Ascending aorta (tissue), 2 donors: ENCODE results near the gene TWIST2. TPM values are rescaled to one million over a fixed set of nuclear protein-coding genes. Genes with fewer than 3 reads are reported as not detected.

Source experiments
- DNase-seq, 2 donors: peaks; one replicate each; pipeline ENCODE4 v3.0.0-alpha.2; 2019; ENCODE audit warnings: low spot score in 2 of 2
- H3K27ac ChIP-seq, 2 donors: fragments of 200-600 bp; sonication (generic); one replicate each; pipeline ENCODE4 v1.5.1; 2016 to 2017; ENCODE audit warnings: mild to moderate bottlenecking in 1 of 2
- H3K27me3 ChIP-seq: fragments of 200-600 bp; sonication (generic); one replicate; pipeline ENCODE4 v1.5.1; 2017
- H3K36me3 ChIP-seq, 2 donors: fragments of 200-600 bp; sonication (generic); one replicate each; pipeline ENCODE4 v1.5.1; 2016
- H3K4me1 ChIP-seq, 2 donors: fragments of 200-600 bp; sonication (generic); one replicate each; pipeline ENCODE4 v1.5.1; 2016 to 2017; ENCODE audit warnings: mild to moderate bottlenecking in 1 of 2
- H3K4me3 ChIP-seq, 2 donors: fragments of 200-600 bp; sonication (generic); one replicate each; pipeline ENCODE4 v1.5.1; 2016 to 2017; ENCODE audit warnings: mild to moderate bottlenecking in 1 of 2
- H3K9me3 ChIP-seq, 2 donors: fragments of 200-600 bp; sonication (generic); one replicate each; pipeline ENCODE4 v1.5.1; 2016
- CTCF ChIP-seq, 3 experiments: fragments of 200-600 bp in 2 of 3; fragments of 450-650 bp in 1 of 3; sonication (generic) in 2 of 3; IDR thresholded peaks; one replicate each; pipeline ENCODE4 v1.5.1; 2016 to 2019; ENCODE audit warnings: antibody characterized with exemption in 3 of 3, mild to moderate bottlenecking in 1 of 3, moderate library complexity in 1 of 3
- intact Hi-C: fragments of 100-400 bp; cut with DNase I; formaldehyde crosslinking; loops from one replicate; pipeline ENCODE4 v1.15.1; 2023
- total RNA-seq: library from RNA; depleted of rRNA; stranded (reverse); fragments of >200 nt; gene quantifications from one replicate; pipeline ENCODE4 v1.1.0, GENCODE V29; 2016

TWIST2 gene
- total RNA-seq, 1 donor from 2014 or later: 108 TPM

GRCh38 chr2:238942726-238943300 is 94.9 kb downstream of the TWIST2 start:
- Histone ChIP-seq H3K27me3 (no peaks in the 10 kb centered on the region), H3K27ac (no peak overlapping the region), H3K36me3 (no peaks in the 10 kb centered on the region), H3K4me1 (no peaks in the 10 kb centered on the region), H3K9me3 (no peaks in the 10 kb centered on the region), H3K4me3 (no peak overlapping the region)
- intact Hi-C loops: no loop called here
- DNase-seq: no peak
- no peak for TF ChIP-seq CTCF (IDR thresholded peaks at IDR 0.05)

- no peaks in the 10 kb centered on the region for H3K36me3 ChIP-seq
- no peak overlapping the region for H3K27ac ChIP-seq
- H3K9me3 ChIP-seq: no peaks in the 10 kb centered on the region
- intact Hi-C loops: no loop called here
- no peaks in the 10 kb centered on the region for H3K27me3 ChIP-seq
- TF ChIP-seq CTCF (IDR thresholded peaks at IDR 0.05): no peak
- DNase-seq: peak in 1 of 2 donors; percentile 49
- H3K4me1 ChIP-seq: no peaks in the 10 kb centered on the region
- no peak overlapping the region for H3K4me3 ChIP-seq
Measured at GRCh38 chr2:238943338-238944067, 95.6 kb downstream of the TWIST2 start.

- intact Hi-C loops: loop anchor here (5.0 kb wide), 1 partner anchor 98 kb away; the partner anchor contains the start of gene TWIST2
- H3K27me3 ChIP-seq: no peaks in the 10 kb centered on the region
- H3K36me3 ChIP-seq: no peaks in the 10 kb centered on the region
- no peaks in the 10 kb centered on the region for H3K9me3 ChIP-seq
- TF ChIP-seq CTCF (IDR thresholded peaks at IDR 0.05): peak; percentile 48 to 86 (median 65)
- H3K4me3 ChIP-seq: no peak overlapping the region
- no peak overlapping the region for H3K27ac ChIP-seq
- no peaks in the 10 kb centered on the region for H3K4me1 ChIP-seq
- DNase-seq: peak in 1 of 2 donors; percentile 76
Measured at GRCh38 chr2:238945433-238946150, 97.7 kb downstream of the TWIST2 start.

- intact Hi-C loops: loop anchor here (5.0 kb wide), 1 partner anchor 99 kb away; the partner anchor contains the start of gene TWIST2
- Histone ChIP-seq H3K4me3 (no peak overlapping the region), H3K36me3 (no peaks in the 10 kb centered on the region), H3K27ac (no peak overlapping the region), H3K4me1 (no peaks in the 10 kb centered on the region), H3K9me3 (no peaks in the 10 kb centered on the region), H3K27me3 (no peaks in the 10 kb centered on the region)
- peak in 1 of 2 donors; percentile 46 for DNase-seq
- no peak for TF ChIP-seq CTCF (IDR thresholded peaks at IDR 0.05)
Measured at GRCh38 chr2:238946318-238947242, 98.7 kb downstream of the TWIST2 start.

- intact Hi-C loops: loop anchor here (5.0 kb wide), 1 partner anchor 100 kb away; the partner anchor contains the start of gene TWIST2
- no peak overlapping the region for H3K27ac ChIP-seq
- no peaks in the 10 kb centered on the region for H3K9me3 ChIP-seq
- no peak overlapping the region for H3K4me3 ChIP-seq
- TF ChIP-seq CTCF (IDR thresholded peaks at IDR 0.05): no peak
- no peaks in the 10 kb centered on the region for H3K4me1 ChIP-seq
- no peaks in the 10 kb centered on the region for H3K36me3 ChIP-seq
- no peak for DNase-seq
- no peaks in the 10 kb centered on the region for H3K27me3 ChIP-seq
Measured at GRCh38 chr2:238947243-238947760, 99.4 kb downstream of the TWIST2 start.
